GM12878 (cell line): ENCODE data around the gene OSGIN1. TPM values are rescaled to one million over a fixed set of nuclear protein-coding genes. Genes with fewer than 3 reads are reported as not detected.

Source experiments
- ATAC-seq: fragments of 200-7000 bp; cut with Tn5 transposase; 3 replicates; pipeline ENCODE4 v1.9.1; 2020; ENCODE audit warnings: mild to moderate bottlenecking, moderate library complexity
- BruUV-seq: library from RNA; stranded (reverse); fragments of 400-500 nt; replicated peaks from 2 replicates; lab custom pipeline; 2021; lab: Mats Ljungman, UMichigan
- CTCF ChIA-PET: fragments of 300-600 bp; sonication (Branson Sonifier 250); formaldehyde crosslinking; extraction: SDS; loops from one replicate; lab custom pipeline; 2021; ENCODE audit warnings: inconsistent platforms; lab: Yijun Ruan, JAX
- POLR2A ChIA-PET: fragments of 350-600 bp; formaldehyde crosslinking; extraction: SDS; loops from one replicate; lab custom pipeline; 2021; ENCODE audit warnings: inconsistent platforms; lab: Charles Lee
- RAD21 ChIA-PET: fragments of 300-600 bp; sonication (Branson Sonifier 250); formaldehyde crosslinking; loops from one replicate; lab custom pipeline; 2023; ENCODE audit warnings: antibody characterized with exemption; ENCODE audit not compliant: unreplicated experiment; lab: Charles Lee
- SMC1A ChIA-PET: fragments of 300-600 bp; sonication (Branson Sonifier 250); formaldehyde crosslinking; loops from one replicate; lab custom pipeline; 2023; ENCODE audit not compliant: unreplicated experiment, uncharacterized antibody; lab: Charles Lee
- DNase-seq: peaks from one replicate; pipeline ENCODE4 v3.0.0-alpha.2; 2011; ENCODE audit warnings: low read depth, low spot score
- FAIRE-seq: peaks from 3 replicates; lab custom pipeline; 2011; peaks lifted over from hg19 to GRCh38; lab: Jason Lieb, UNC
- H2AFZ ChIP-seq: 2 replicates; pipeline ENCODE4 v1.6.0; 2011; ENCODE audit warnings: low read depth, low read length, control low read depth; ENCODE audit not compliant: control insufficient read depth
- H3K27ac ChIP-seq: 2 replicates; pipeline ENCODE4 v1.5.1; 2011; ENCODE audit warnings: control low read depth; ENCODE audit not compliant: control insufficient read depth, insufficient read depth
- H3K27me3 ChIP-seq, 2 experiments: replicated peaks in 1 of 2; 2 replicates each; pipeline versions ENCODE4 v1.6.0 to v1.6.1; 2011; ENCODE audit warnings: low read length in 1 of 2; ENCODE audit not compliant: control insufficient read depth in 2 of 2, insufficient read depth in 2 of 2
- H3K36me3 ChIP-seq, 2 experiments: 2 replicates each; pipeline ENCODE4 v1.5.1; 2011; ENCODE audit warnings: low read length in 1 of 2; ENCODE audit not compliant: control insufficient read depth in 2 of 2, insufficient read depth in 2 of 2
- H3K4me1 ChIP-seq: 2 replicates; pipeline ENCODE4 v1.6.1; 2011; ENCODE audit warnings: mild to moderate bottlenecking, low read length, moderate library complexity, mixed read lengths; ENCODE audit not compliant: control insufficient read depth, insufficient read depth
- H3K4me2 ChIP-seq: 2 replicates; pipeline ENCODE4 v1.6.0; 2011; ENCODE audit warnings: control low read depth; ENCODE audit not compliant: control insufficient read depth, insufficient read depth
- H3K4me3 ChIP-seq: fragments of 200-600 bp; sonication (generic); 2 replicates; pipeline ENCODE4 v1.5.1; 2016
- H3K79me2 ChIP-seq: 2 replicates; pipeline ENCODE4 v1.6.0; 2011; ENCODE audit warnings: low read length; ENCODE audit not compliant: control insufficient read depth, insufficient read depth
- H3K9ac ChIP-seq: 2 replicates; pipeline ENCODE4 v1.8.0; 2011; ENCODE audit warnings: low read length, control low read depth, mixed read lengths; ENCODE audit not compliant: control insufficient read depth, insufficient read depth
- H3K9me3 ChIP-seq: replicated peaks from 3 replicates; pipeline ENCODE4 v1.5.1; 2011; ENCODE audit warnings: mild to moderate bottlenecking, low read length; ENCODE audit not compliant: control insufficient read depth, insufficient read depth
- H4K20me1 ChIP-seq: 2 replicates; pipeline ENCODE4 v1.6.0; 2011; ENCODE audit not compliant: control insufficient read depth, insufficient read depth
- ATF7 ChIP-seq: fragments of 450-650 bp; IDR thresholded peaks from 2 replicates; pipeline ENCODE4 v1.6.1; 2016; ENCODE audit warnings: low read depth, mild to moderate bottlenecking
- BCLAF1 ChIP-seq: fragments of 450-650 bp; IDR thresholded peaks from 2 replicates; pipeline ENCODE4 v1.6.1; 2017; ENCODE audit warnings: antibody characterized with exemption, mild to moderate bottlenecking, moderate library complexity
- CBFB ChIP-seq: IDR thresholded peaks from 2 replicates; pipeline ENCODE4 v1.6.1; 2016; ENCODE audit warnings: antibody characterized with exemption, low read depth
- CUX1 ChIP-seq: IDR thresholded peaks from 2 replicates; pipeline ENCODE4 v1.6.1; 2012; ENCODE audit warnings: improper control_type of control experiment, low read depth, low read length; ENCODE audit not compliant: insufficient replicate concordance
- E2F8 ChIP-seq: fragments of 450-650 bp; IDR thresholded peaks from 2 replicates; pipeline ENCODE4 v1.6.1; 2018; ENCODE audit warnings: mild to moderate bottlenecking, low read depth, moderate library complexity; ENCODE audit not compliant: partially characterized antibody
- ETV6 ChIP-seq, 2 experiments: fragments of 450-650 bp in 1 of 2; IDR thresholded peaks in 1 of 2; conservative IDR thresholded peaks in 1 of 2; 2 replicates each; pipeline ENCODE4 v1.6.1; 2014; ENCODE audit warnings: antibody characterized with exemption in 1 of 2, borderline replicate concordance in 1 of 2, low read depth in 1 of 2, mild to moderate bottlenecking in 1 of 2, moderate library complexity in 1 of 2
- GATAD2B ChIP-seq: fragments of 450-650 bp; conservative IDR thresholded peaks from 2 replicates; pipeline ENCODE4 v1.6.1; 2017; ENCODE audit warnings: low read depth, mild to moderate bottlenecking, moderate library complexity
- KDM1A ChIP-seq: fragments of 200-600 bp; sonication (generic); IDR thresholded peaks from 2 replicates; pipeline ENCODE4 v1.6.1; 2016; ENCODE audit warnings: borderline replicate concordance
- PAX8 ChIP-seq: fragments of 450-650 bp; IDR thresholded peaks from 2 replicates; pipeline ENCODE4 v1.6.1; 2017; ENCODE audit warnings: mild to moderate bottlenecking, moderate library complexity
- PML ChIP-seq: IDR thresholded peaks from 2 replicates; pipeline ENCODE4 v1.6.1; 2012; ENCODE audit warnings: low read length, inconsistent platforms
- RELB ChIP-seq: fragments of 450-650 bp; IDR thresholded peaks from 2 replicates; pipeline ENCODE4 v1.6.1; 2017; ENCODE audit warnings: low read depth, mild to moderate bottlenecking, moderate library complexity
- ZZZ3 ChIP-seq: IDR thresholded peaks from 2 replicates; pipeline ENCODE4 v1.6.1; 2011; ENCODE audit warnings: low read depth; ENCODE audit not compliant: control insufficient read depth, insufficient read length
- WGBS: methylation state at CpG from one replicate; pipeline ENCODE4 v1.1.6; 2016; ENCODE audit warnings: low lambda C conversion rate; ENCODE audit not compliant: insufficient replicate concordance, insufficient coverage; ENCODE audit errors: missing lambda C conversion rate; 5-methylcytosine and 5-hydroxymethylcytosine counted together
- in situ Hi-C: fragments of 300-500 bp; cut with MboI; formaldehyde crosslinking; loops from 9 replicates; pipeline ENCODE4 v1.14.3; 2018; ENCODE audit warnings: mixed read lengths
- intact Hi-C: fragments of 100-400 bp; cut with micrococcal nuclease; formaldehyde crosslinking; loops from one replicate; pipeline ENCODE4 v1.14.2; 2022; ENCODE audit not compliant: unreplicated experiment
- polyA plus RNA-seq, 11 experiments: library from polyadenylated mRNA; depleted of rRNA in 4 of 11; unstranded in 6 of 11; stranded (reverse) in 5 of 11; fragments of >200 nt; fragmentation: Nextera tagmentation in 4 of 11; fragmentation: Illumina TruSeq in 1 of 11; extraction: Ambion mirVana in 4 of 11; extraction: Trizol in 1 of 11; gene quantifications; 1 replicate in 1 of 11; 2 replicates in 10 of 11; pipeline versions ENCODE4 v1.2.1 to v1.2.3, GENCODE V29; 2011 to 2016; ENCODE audit warnings: inconsistent platforms in 2 of 11, missing spikeins in 2 of 11, low read depth in 1 of 11
- total RNA-seq, 4 experiments: library from RNA; depleted of rRNA in 3 of 4; stranded (reverse); fragments of >200 nt in 3 of 4; fragmentation: Illumina TruSeq in 1 of 4; extraction: Trizol in 1 of 4; gene quantifications; 2 replicates each; pipeline versions ENCODE4 v1.2.1 to v1.2.3, GENCODE V29; 2013 to 2021

The OSGIN1 gene
- total and polyA plus RNA-seq, 10 of the 15 experiments (the other 5 are each of a cell fraction or from before 2014, with no cell fraction given): 0.06 to 0.18 (median 0.13) TPM; not detected in 5

GRCh38 chr16:83931556-83931955, 21.5 kb upstream of the OSGIN1 start:
- BruUV-seq: no TSS peak
- no peaks in the 10 kb centered on the region for H3K4me1 ChIP-seq
- no peak overlapping the region for H3K27ac ChIP-seq
- FAIRE-seq: no peak
- H3K4me3 ChIP-seq: no peak overlapping the region
- POLR2A ChIA-PET: no interaction called here
- SMC1A ChIA-PET: no interaction called here
- RAD21 ChIA-PET: no interaction called here
- H3K9ac ChIP-seq: no peak overlapping the region
- in situ Hi-C loops (no loop called here), intact Hi-C loops (no loop called here)
- no peaks in the 10 kb centered on the region for H3K9me3 ChIP-seq
- ATAC-seq: no peak
- no peaks in the 10 kb centered on the region for H3K27me3 ChIP-seq
- 86% methylated on average over 17 of the region's 17 CpGs for WGBS
- no peak for DNase-seq
- no peaks in the 10 kb centered on the region for H3K79me2 ChIP-seq
- H4K20me1 ChIP-seq: no peaks in the 10 kb centered on the region
- CTCF ChIA-PET: no interaction called here
- H2AFZ ChIP-seq: no peak overlapping the region
- no peaks in the 10 kb centered on the region for H3K36me3 ChIP-seq
- no peak overlapping the region for H3K4me2 ChIP-seq
- no peak for TF ChIP-seq BCLAF1
- no peak for TF ChIP-seq PAX8
- no peak for TF ChIP-seq GATAD2B
- no peak for TF ChIP-seq RELB
- no peak for TF ChIP-seq ATF7
- TF ChIP-seq E2F8: no peak
- TF ChIP-seq ZZZ3: no peak
- no peak for TF ChIP-seq CUX1
- no peak for TF ChIP-seq ETV6 (conservative IDR thresholded peaks at IDR 0.05 in 1 of 2, IDR thresholded peaks at IDR 0.05 in 1 of 2; ENCODE audit: borderline replicate concordance in 1 of 2, low read depth in 1 of 2)
- TF ChIP-seq PML: no peak
- no peak for TF ChIP-seq KDM1A
- no peak for TF ChIP-seq CBFB
